NCI-H774 (cell line): ENCODE data around the gene SLC38A7.
"Not testable (repeated sequence)": the region's sequence is repeated elsewhere in the genome, so short reads cannot be mapped to it uniquely, and the experiment has no call there.

Source experiments
- DNase-seq: peaks from one replicate; lab custom pipeline; 2025; lab: John Stamatoyannopoulos, UW

SLC38A7 gene

GRCh38 chr16:58678269-58678668 is 6.3 kb downstream of the SLC38A7 start:
- no peak for DNase-seq

GRCh38 chr16:58670946-58671583 is 13.5 kb downstream of the SLC38A7 start:
- DNase-seq = no peak

GRCh38 chr16:58670177-58670576 is 14.4 kb downstream of the SLC38A7 start:
- no peak for DNase-seq

GRCh38 chr16:58665200-58665599 is 19.4 kb downstream of the SLC38A7 start:
- DNase-seq = no peak

- peak; percentile 40 for DNase-seq
Measured at GRCh38 chr16:58661199-58661830, 23.3 kb downstream of the SLC38A7 start.

GRCh38 chr16:58659911-58660310 is 24.7 kb downstream of the SLC38A7 start:
- DNase-seq = not testable (repeated sequence)

- no peak for DNase-seq
Measured at GRCh38 chr16:58658796-58659211, 25.8 kb downstream of the SLC38A7 start.

GRCh38 chr16:58656899-58657298 is 27.7 kb downstream of the SLC38A7 start:
- no peak for DNase-seq

- no peak for DNase-seq
Measured at GRCh38 chr16:58655215-58655596, 29.4 kb downstream of the SLC38A7 start.

GRCh38 chr16:58654560-58655214 is 29.9 kb downstream of the SLC38A7 start:
- no peak for DNase-seq

GRCh38 chr16:58652741-58653140 is 31.8 kb downstream of the SLC38A7 start:
- DNase-seq = no peak

GRCh38 chr16:58651965-58652348 is 32.6 kb downstream of the SLC38A7 start:
- no peak for DNase-seq

- DNase-seq = no peak
Measured at GRCh38 chr16:58649707-58650106, 34.9 kb downstream of the SLC38A7 start.

- no peak for DNase-seq
Measured at GRCh38 chr16:58647107-58647506, 37.5 kb downstream of the SLC38A7 start.

- DNase-seq = no peak
Measured at GRCh38 chr16:58644765-58645487, 39.6 kb downstream of the SLC38A7 start.

GRCh38 chr16:58644108-58644507 is 40.5 kb downstream of the SLC38A7 start:
- no peak for DNase-seq

- DNase-seq = no peak
Measured at GRCh38 chr16:58640949-58641348, 43.6 kb downstream of the SLC38A7 start.

GRCh38 chr16:58639836-58640235 is 44.7 kb downstream of the SLC38A7 start:
- DNase-seq = no peak

GRCh38 chr16:58639230-58639629 is 45.3 kb downstream of the SLC38A7 start:
- DNase-seq = no peak

- DNase-seq = no peak
Measured at GRCh38 chr16:58638148-58639036, 46.2 kb downstream of the SLC38A7 start.

- not testable (repeated sequence) for DNase-seq
Measured at GRCh38 chr16:58637021-58637420, 47.5 kb downstream of the SLC38A7 start.

GRCh38 chr16:58636466-58636865 is 48.1 kb downstream of the SLC38A7 start:
- DNase-seq = no peak
